Adrenal gland (tissue), 12 donors: ENCODE data around the gene ANKRD44. TPM values are rescaled to one million over a fixed set of nuclear protein-coding genes. Genes with fewer than 3 reads are reported as not detected.
A peak's percentile ranks its signal among the peaks of the same experiment; 100 is the strongest.

Source experiments
- DNase-seq, 7 donors: peaks; one replicate each; pipeline ENCODE4 v3.0.0-alpha.2; 2019 to 2020
- H3K27ac ChIP-seq, 5 donors: fragments of 200-600 bp; sonication (generic) in 4 of 5; 1 replicate in 3 of 5; 2 replicates in 2 of 5; pipeline versions ENCODE4 v1.5.1 to v1.8.0; 2016 to 2020; ENCODE audit warnings: mild to moderate bottlenecking in 1 of 5
- H3K27me3 ChIP-seq: fragments of 200-600 bp; 2 replicates; pipeline ENCODE4 v1.8.0; 2021
- H3K36me3 ChIP-seq, 2 donors: fragments of 200-600 bp; replicated peaks in 1 of 2; 1 replicate in 1 of 2; 2 replicates in 1 of 2; pipeline versions ENCODE4 v1.5.1 to v1.8.0; 2018 to 2022
- H3K4me1 ChIP-seq, 2 donors: fragments of 200-600 bp; replicated peaks in 1 of 2; 1 replicate in 1 of 2; 2 replicates in 1 of 2; pipeline versions ENCODE4 v1.5.1 to v1.8.0; 2018 to 2021
- H3K4me3 ChIP-seq, 4 donors: fragments of 200-600 bp; sonication (generic) in 3 of 4; one replicate each; pipeline ENCODE4 v1.5.1; 2016 to 2018
- H3K9me3 ChIP-seq, 3 donors: fragments of 200-600 bp; sonication (generic) in 1 of 3; replicated peaks in 1 of 3; 1 replicate in 2 of 3; 2 replicates in 1 of 3; pipeline versions ENCODE4 v1.5.1 to v1.8.0; 2016 to 2021
- CTCF ChIP-seq, 6 experiments: fragments of 450-650 bp in 4 of 6; fragments of 200-600 bp in 2 of 6; sonication (generic) in 1 of 6; IDR thresholded peaks; 1 replicate in 5 of 6; 2 replicates in 1 of 6; pipeline versions ENCODE4 v1.5.1 to v1.8.0; 2016 to 2021; ENCODE audit warnings: antibody characterized with exemption in 6 of 6, mild to moderate bottlenecking in 2 of 6, moderate library complexity in 1 of 6
- POLR2A ChIP-seq, 2 donors: fragments of 450-650 bp; IDR thresholded peaks; one replicate each; pipeline ENCODE4 v1.6.1; 2017; ENCODE audit warnings: antibody characterized with exemption in 2 of 2, mild to moderate bottlenecking in 2 of 2, moderate library complexity in 1 of 2
- WGBS, 4 donors: extraction: QIAGEN DNeasy Blood & Tissue Kit in 2 of 4; methylation state at CpG; one replicate each; pipeline versions ENCODE4 v1.1.5 to v1.1.7; 2013 to 2017; 5-methylcytosine and 5-hydroxymethylcytosine counted together
- intact Hi-C, 2 donors: fragments of 100-400 bp; cut with DNase I; formaldehyde crosslinking; loops; one replicate each; pipeline versions ENCODE4 v1.14.1 to v1.15.0; 2022 to 2023
- polyA plus RNA-seq, 3 donors: library from polyadenylated mRNA; stranded (reverse); fragments of 200-250 nt in 2 of 3; fragments of 350-450 nt in 1 of 3; fragmentation: Illumina TruSeq in 1 of 3; extraction: RNeasy Lipid Tissue Mini Kit (QIAGEN cat#74804) in 1 of 3; gene quantifications; one replicate each; pipeline ENCODE4 v1.2.3, GENCODE V29; 2013 to 2014
- total RNA-seq, 9 donors: library from RNA; depleted of rRNA in 4 of 9; stranded (reverse); fragments of >200 nt in 4 of 9; fragments of 120-200 nt in 1 of 9; fragmentation: NEBNext Ultra II Directional in 1 of 9; extraction: Animal tissue kit (Norgen Biotek cat#: 25700) in 1 of 9; gene quantifications; one replicate each; pipeline versions ENCODE4 v1.1.0 to v1.2.4, GENCODE V29; 2013 to 2023
- donor health status: healthy with polysubstance abuse.
- donor health status: Bipolar disorder and iron deficiency.
- donor health status: DM: yes; HTN: yes; CAD: no.
- donor health status: DM: no; HTN: no; CAD: no.
- donor health status: DM: no; HTN: no; CAD: no.
- donor health status: DM: yes; HTN: yes; CAD: no.

The ANKRD44 gene
- total and polyA plus RNA-seq, 12 donors = 3.8 to 40.2 (median 21.3) TPM

- no peaks in the 10 kb centered on the region for H3K27me3 ChIP-seq
- no peak for DNase-seq
- no peak overlapping the region for H3K27ac ChIP-seq
- intact Hi-C loops = no loop called here
- H3K4me1 ChIP-seq = peaks cover 2 to 5% of the 10 kb centered on the region in 2 donors
- TF ChIP-seq POLR2A (IDR thresholded peaks at IDR 0.05) = no peak
- no peak for TF ChIP-seq CTCF (IDR thresholded peaks at IDR 0.05)
- no peak overlapping the region for H3K4me3 ChIP-seq
- 55 to 66% (median 60%) methylated on average over 1 of the region's 1 CpG for whole genome bisulfite sequencing, 4 donors
- H3K9me3 ChIP-seq = no peaks in the 10 kb centered on the region
- peaks cover 0 to 4% of the 10 kb centered on the region in 2 donors for H3K36me3 ChIP-seq
Measured at GRCh38 chr2:197102231-197102630, 208.3 kb downstream of the ANKRD44 start.

- Histone ChIP-seq H3K9me3 (no peaks in the 10 kb centered on the region), H3K4me1 (no peaks in the 10 kb centered on the region), H3K27me3 (no peaks in the 10 kb centered on the region), H3K27ac (no peak overlapping the region), H3K4me3 (no peak overlapping the region), H3K36me3 (peaks cover 0 to 4% of the 10 kb centered on the region in 2 donors)
- 93 to 100% (median 96%) methylated on average over 2 of the region's 2 CpGs for WGBS, 4 donors
- no peak for DNase-seq
- no peak for TF ChIP-seq CTCF (IDR thresholded peaks at IDR 0.05)
- TF ChIP-seq POLR2A (IDR thresholded peaks at IDR 0.05) = no peak
- intact Hi-C loops = no loop called here
Measured at GRCh38 chr2:197101519-197101918, 209.1 kb downstream of the ANKRD44 start.

GRCh38 chr2:197097578-197098366 lies 212.8 kb downstream of the ANKRD44 start:
- Histone ChIP-seq H3K36me3 (peaks cover 0 to 4% of the 10 kb centered on the region in 2 donors), H3K27me3 (no peaks in the 10 kb centered on the region), H3K27ac (peak overlapping the region in 1 of 5 donors; percentile 57), H3K9me3 (no peaks in the 10 kb centered on the region), H3K4me1 (no peaks in the 10 kb centered on the region), H3K4me3 (no peak overlapping the region)
- 69 to 87% (median 78%) methylated on average over 7 of the region's 7 CpGs for WGBS, 4 donors
- TF ChIP-seq POLR2A (IDR thresholded peaks at IDR 0.05) (no peak), CTCF (IDR thresholded peaks at IDR 0.05) (no peak)
- peak in 4 of 7 donors; percentile 26 to 70 (median 42) for DNase-seq
- intact Hi-C loops = no loop called here

DNA sequence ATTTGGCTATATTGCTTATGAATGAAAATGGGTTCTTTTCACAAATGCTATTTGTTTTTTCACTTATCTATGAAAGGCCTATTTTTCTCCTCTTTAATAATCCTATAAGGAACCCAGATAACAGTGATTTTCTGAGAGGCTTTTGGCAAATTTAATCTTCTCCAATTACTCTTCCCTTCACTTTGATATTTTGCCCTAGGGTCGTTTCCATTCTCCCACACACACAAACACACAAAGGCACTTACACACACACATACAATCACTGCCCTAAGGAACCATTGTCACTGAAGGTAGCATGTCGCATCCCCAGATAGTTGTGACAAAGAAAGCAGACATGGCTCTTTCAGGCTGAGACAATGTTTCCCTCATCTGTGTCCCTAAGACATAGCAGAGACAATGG lies 213.9 kb downstream of the ANKRD44 start:
- no peaks in the 10 kb centered on the region for H3K9me3 ChIP-seq
- TF ChIP-seq POLR2A (IDR thresholded peaks at IDR 0.05) (no peak), CTCF (IDR thresholded peaks at IDR 0.05) (no peak)
- H3K36me3 ChIP-seq = peaks cover 0 to 4% of the 10 kb centered on the region in 2 donors
- no peaks in the 10 kb centered on the region for H3K27me3 ChIP-seq
- H3K27ac ChIP-seq = no peak overlapping the region
- H3K4me1 ChIP-seq = peaks cover 0 to 7% of the 10 kb centered on the region in 2 donors
- intact Hi-C loops = no loop called here
- no peak for DNase-seq
- 79 to 90% (median 87%) methylated on average over 2 of the region's 2 CpGs for WGBS, 4 donors
- H3K4me3 ChIP-seq = no peak overlapping the region
